SK-N-SH (cell line): ENCODE data around the gene SH3BGR. TPM values are rescaled to one million over a fixed set of nuclear protein-coding genes. Genes with fewer than 3 reads are reported as not detected.

Experiments
- CTCF ChIA-PET: fragments of 300-600, 350-600 bp; formaldehyde crosslinking; extraction: SDS; loops from one replicate; lab custom pipeline; 2021; lab: Yijun Ruan, JAX
- POLR2A ChIA-PET: fragments of 350-600 bp; sonication (Branson Sonifier 250); formaldehyde crosslinking; extraction: SDS; loops from one replicate; lab custom pipeline; 2020; ENCODE audit warnings: antibody characterized with exemption, inconsistent platforms; lab: Yijun Ruan, JAX
- DNase-seq: peaks from one replicate; pipeline ENCODE4 v3.0.0; 2012
- H2AFZ ChIP-seq: fragments of 200-600 bp; sonication (generic); 2 replicates; pipeline ENCODE4 v1.8.1; 2016; ENCODE audit warnings: antibody characterized with exemption, mild to moderate bottlenecking, low read depth
- H3F3A ChIP-seq: fragments of 200-600 bp; sonication (generic); replicated peaks from 2 replicates; pipeline ENCODE3; 2016; ENCODE audit warnings: antibody characterized with exemption, mild to moderate bottlenecking; ENCODE audit not compliant: insufficient read depth
- H3K27ac ChIP-seq, 2 experiments: fragments of 200-500 bp in 1 of 2; fragments of 200-600 bp in 1 of 2; sonication (Bioruptor generic) in 1 of 2; sonication (generic), shearing (Covaris generic) in 1 of 2; 2 replicates each; pipeline versions ENCODE4 v1.5.1 to v1.6.1; 2014 to 2016; ENCODE audit warnings: low read depth in 2 of 2, inconsistent platforms in 1 of 2, low read length in 1 of 2, mild to moderate bottlenecking in 1 of 2, mixed read lengths in 1 of 2
- H3K27me3 ChIP-seq: fragments of 200-600 bp; sonication (generic), shearing (Covaris generic); 2 replicates; pipeline ENCODE4 v1.6.1; 2016; ENCODE audit warnings: mixed run types; ENCODE audit not compliant: insufficient read depth
- H3K36me3 ChIP-seq, 2 experiments: fragments of 200-500 bp in 1 of 2; fragments of 200-600 bp in 1 of 2; sonication (Bioruptor generic) in 1 of 2; sonication (generic) in 1 of 2; replicated peaks in 1 of 2; 2 replicates each; pipeline versions ENCODE3 to v1.5.1; 2014 to 2016; ENCODE audit warnings: low read length in 1 of 2, mild to moderate bottlenecking in 1 of 2; ENCODE audit not compliant: insufficient read depth in 2 of 2, control insufficient read depth in 1 of 2
- H3K4me1 ChIP-seq, 2 experiments: fragments of 200-500 bp in 1 of 2; fragments of 200-600 bp in 1 of 2; sonication (Bioruptor generic) in 1 of 2; sonication (generic), shearing (Covaris generic) in 1 of 2; 2 replicates each; pipeline versions ENCODE4 v1.5.1 to v1.6.1; 2014 to 2016; ENCODE audit warnings: low read depth in 1 of 2, low read length in 1 of 2, mixed run types in 1 of 2; ENCODE audit not compliant: insufficient read depth in 2 of 2, control insufficient read depth in 1 of 2
- H3K4me2 ChIP-seq: fragments of 200-600 bp; sonication (generic), shearing (Covaris generic); 2 replicates; pipeline ENCODE4 v1.6.1; 2017; ENCODE audit warnings: mixed run types
- H3K4me3 ChIP-seq, 2 experiments: fragments of 200-500 bp in 1 of 2; fragments of 200-600 bp in 1 of 2; sonication (Bioruptor generic) in 1 of 2; sonication (generic), shearing (Covaris generic) in 1 of 2; 2 replicates each; pipeline versions ENCODE4 v1.5.1 to v1.8.1; 2014 to 2016; ENCODE audit warnings: low read depth in 2 of 2, inconsistent platforms in 1 of 2, low read length in 1 of 2, mild to moderate bottlenecking in 1 of 2, mixed read lengths in 1 of 2, moderate library complexity in 1 of 2
- H3K79me2 ChIP-seq: fragments of 200-600 bp; sonication (generic); 2 replicates; pipeline ENCODE4 v1.8.1; 2017; ENCODE audit warnings: mild to moderate bottlenecking; ENCODE audit not compliant: insufficient read depth
- H3K9ac ChIP-seq: fragments of 200-600 bp; sonication (generic); 2 replicates; pipeline ENCODE4 v1.6.1; 2017; ENCODE audit warnings: mixed run types
- H3K9me2 ChIP-seq: fragments of 200-600 bp; sonication (generic); 2 replicates; pipeline ENCODE4 v1.6.1; 2017; ENCODE audit warnings: mixed run types
- H3K9me3 ChIP-seq: fragments of 200-600 bp; sonication (generic); 2 replicates; pipeline ENCODE4 v1.6.1; 2017; ENCODE audit warnings: mixed run types, mild to moderate bottlenecking, moderate library complexity
- H4K20me1 ChIP-seq: fragments of 200-600 bp; sonication (generic); 2 replicates; pipeline ENCODE4 v1.6.1; 2017; ENCODE audit warnings: mild to moderate bottlenecking, mixed run types; ENCODE audit not compliant: insufficient read depth
- CHD2 ChIP-seq: fragments of 150-350 bp; IDR thresholded peaks from 2 replicates; pipeline ENCODE4 v1.6.1; 2018; ENCODE audit warnings: low read length; ENCODE audit not compliant: partially characterized antibody
- ELF1 ChIP-seq: IDR thresholded peaks from 2 replicates; pipeline ENCODE4 v1.4.0; 2012
- EP300 ChIP-seq, 2 experiments: IDR thresholded peaks; 2 replicates each; pipeline versions ENCODE4 v1.4.0 to v1.6.1; 2012; ENCODE audit warnings: borderline replicate concordance in 1 of 2, low read depth in 1 of 2, low read length in 1 of 2
- EZH2phosphoT487 ChIP-seq: fragments of 200-600 bp; sonication (generic); IDR thresholded peaks from 2 replicates; pipeline ENCODE4 v1.6.1; 2017; ENCODE audit warnings: low read depth, mixed run types, mild to moderate bottlenecking, antibody characterized with exemption, moderate library complexity, borderline replicate concordance
- FOSL2 ChIP-seq: IDR thresholded peaks from 2 replicates; pipeline ENCODE4 v1.4.0; 2012; ENCODE audit warnings: low read depth, mild to moderate bottlenecking, moderate library complexity, borderline replicate concordance
- FOXJ3 ChIP-seq: sonication (generic); formaldehyde crosslinking; IDR thresholded peaks from 2 replicates; pipeline ENCODE4 v1.5.1; 2020; ENCODE audit warnings: mild to moderate bottlenecking, missing genetic modification reagents
- FOXM1 ChIP-seq: IDR thresholded peaks from 2 replicates; pipeline ENCODE4 v1.4.0; 2012; ENCODE audit warnings: low read depth, mild to moderate bottlenecking
- GABPA ChIP-seq: IDR thresholded peaks from 2 replicates; pipeline ENCODE4 v1.4.0; 2012; ENCODE audit warnings: low read depth, mild to moderate bottlenecking
- GATA2 ChIP-seq: sonication (generic); formaldehyde crosslinking; IDR thresholded peaks from 2 replicates; pipeline ENCODE4 v1.5.0; 2020; ENCODE audit warnings: mild to moderate bottlenecking, missing genetic modification reagents
- IRF3 ChIP-seq: fragments of 150-350 bp; IDR thresholded peaks from 2 replicates; pipeline ENCODE4 v1.6.1; 2016; ENCODE audit warnings: mild to moderate bottlenecking, low read depth, low read length
- JUND ChIP-seq: IDR thresholded peaks from 2 replicates; pipeline ENCODE4 v1.4.0; 2012
- MAX ChIP-seq: IDR thresholded peaks from 2 replicates; pipeline ENCODE4 v1.4.0; 2012; ENCODE audit warnings: low read depth
- NRF1 ChIP-seq: IDR thresholded peaks from 2 replicates; pipeline ENCODE4 v1.6.1; 2012; ENCODE audit warnings: low read depth, mild to moderate bottlenecking, low read length
- PBX3 ChIP-seq: IDR thresholded peaks from 2 replicates; pipeline ENCODE4; 2012
- RAD21 ChIP-seq: IDR thresholded peaks from 2 replicates; pipeline ENCODE4 v1.6.1; 2012; ENCODE audit warnings: mild to moderate bottlenecking, low read length
- RCOR1 ChIP-seq: fragments of 150-350 bp; IDR thresholded peaks from 2 replicates; pipeline ENCODE4 v1.6.1; 2017; ENCODE audit warnings: antibody characterized with exemption, low read length
- REST ChIP-seq: IDR thresholded peaks from 2 replicates; pipeline ENCODE4 v1.6.1; 2012; ENCODE audit warnings: mild to moderate bottlenecking, low read depth, low read length, moderate library complexity
- RXRA ChIP-seq: IDR thresholded peaks from 2 replicates; pipeline ENCODE4 v1.4.0; 2012; ENCODE audit warnings: low read depth, mild to moderate bottlenecking, borderline replicate concordance
- TAF1 ChIP-seq: IDR thresholded peaks from 2 replicates; pipeline ENCODE4 v1.6.1; 2012; ENCODE audit warnings: low read depth, mild to moderate bottlenecking, low read length, moderate library complexity, borderline replicate concordance
- USF1 ChIP-seq: IDR thresholded peaks from 2 replicates; pipeline ENCODE4 v1.4.0; 2012; ENCODE audit warnings: low read depth, borderline replicate concordance
- WGBS: methylation state at CpG from one replicate; pipeline ENCODE4 v1.1.6; 2017; ENCODE audit warnings: low lambda C conversion rate; 5-methylcytosine and 5-hydroxymethylcytosine counted together
- polyA plus RNA-seq, 3 experiments: library from polyadenylated mRNA; depleted of rRNA; stranded (reverse); fragments of >200 nt; gene quantifications; 2 replicates each; pipeline ENCODE4 v1.2.3, GENCODE V29; 2012

The SH3BGR gene
- polyA plus RNA-seq, 1 of the 3 experiments (the other 2 are of a cell fraction): 1.1 TPM

- TF ChIP-seq FOSL2 (no peak), FOXJ3 (CRISPR knock-in tag) (no peak), CHD2 (no peak), NRF1 (no peak), JUND (no peak), GABPA (no peak), EP300 (IDR thresholded peaks at IDR 0.05; ENCODE audit: borderline replicate concordance in 1 of 2, low read depth in 1 of 2, low read length in 1 of 2) (no peak), FOXM1 (no peak), RXRA (no peak), MAX (no peak)
These were observed 85.1 kb downstream of the SH3BGR start (continued) for GRCh38 chr21:39536835-39537234.

- no peak overlapping the region for H2AFZ ChIP-seq
- H3K9me2 ChIP-seq: no peaks in the 10 kb centered on the region
- H3K4me1 ChIP-seq: no peaks in the 10 kb centered on the region
- WGBS: 27% methylated on average over 1 of the region's 1 CpG
- no peaks in the 10 kb centered on the region for H3K9me3 ChIP-seq
- no peaks in the 10 kb centered on the region for H3K27me3 ChIP-seq
- no peaks in the 10 kb centered on the region for H3K36me3 ChIP-seq
- H3K4me2 ChIP-seq: no peak overlapping the region
- no peaks in the 10 kb centered on the region for H4K20me1 ChIP-seq
- CTCF ChIA-PET: no interaction called here
- no peak for TF ChIP-seq IRF3
- no peak for TF ChIP-seq RAD21
- TF ChIP-seq EZH2phosphoT487: no peak
- TF ChIP-seq REST: no peak
- no peak for TF ChIP-seq GATA2 (CRISPR knock-in tag)
- TF ChIP-seq FOXJ3 (CRISPR knock-in tag): no peak
- no peak for TF ChIP-seq PBX3
- no peak for TF ChIP-seq USF1
- no peak for TF ChIP-seq RCOR1
- no peak for TF ChIP-seq TAF1
- TF ChIP-seq RXRA: no peak
- no peak for TF ChIP-seq FOXM1
- TF ChIP-seq ELF1: no peak
- TF ChIP-seq GABPA: no peak
- POLR2A ChIA-PET: no interaction called here
- no peak overlapping the region for H3K4me3 ChIP-seq
- H3F3A ChIP-seq: no peaks in the 10 kb centered on the region
- no peak for DNase-seq
- no peak overlapping the region for H3K9ac ChIP-seq
- no peaks in the 10 kb centered on the region for H3K79me2 ChIP-seq
- no peak overlapping the region for H3K27ac ChIP-seq
These were observed 85.8 kb downstream of the SH3BGR start for GRCh38 chr21:39537571-39537970.
